Stimulated activated naive CD8-positive, alpha-beta T cell treated with anti-CD3 and anti-CD28 coated beads, Interleukin-15, Interleukin-2, amounts not matched to agents 100 U/mL and 50 U/mL, for 24 hours (primary cell): ENCODE data around the gene FAM219B.
A peak's percentile ranks its signal among the peaks of the same experiment; 100 is the strongest.
"Not testable (repeated sequence)": the region's sequence is repeated elsewhere in the genome, so short reads cannot be mapped to it uniquely, and the experiment has no call there.

Experiments used
- ATAC-seq: fragments of 150-1000 bp; cut with Tn5 transposase; one replicate; pipeline ENCODE4 v1.10.0; 2021
- DNase-seq: peaks from one replicate; pipeline ENCODE4 v3.0.0; 2021

Gene FAM219B, protein sequence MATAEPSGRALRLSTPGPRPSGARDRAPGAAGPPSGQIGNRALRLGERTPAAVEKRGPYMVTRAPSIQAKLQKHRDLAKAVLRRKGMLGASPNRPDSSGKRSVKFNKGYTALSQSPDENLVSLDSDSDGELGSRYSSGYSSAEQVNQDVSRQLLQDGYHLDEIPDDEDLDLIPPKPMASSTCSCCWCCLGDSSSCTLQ

GRCh38 chr15:74906450-74907162 is at the start of gene FAM219B:
Gene FAM219B, minus strand, starts transcription at chr15:74906851. Its CDS starts 51 bp downstream, at chr15:74906800.
- ATAC-seq (peak; percentile 91), DNase-seq (peak; percentile 87)

GRCh38 chr15:74955796-74956647 is 49.4 kb upstream of the FAM219B start:
- DNase-seq (peak; percentile 80), ATAC-seq (peak; percentile 25)

DNA sequence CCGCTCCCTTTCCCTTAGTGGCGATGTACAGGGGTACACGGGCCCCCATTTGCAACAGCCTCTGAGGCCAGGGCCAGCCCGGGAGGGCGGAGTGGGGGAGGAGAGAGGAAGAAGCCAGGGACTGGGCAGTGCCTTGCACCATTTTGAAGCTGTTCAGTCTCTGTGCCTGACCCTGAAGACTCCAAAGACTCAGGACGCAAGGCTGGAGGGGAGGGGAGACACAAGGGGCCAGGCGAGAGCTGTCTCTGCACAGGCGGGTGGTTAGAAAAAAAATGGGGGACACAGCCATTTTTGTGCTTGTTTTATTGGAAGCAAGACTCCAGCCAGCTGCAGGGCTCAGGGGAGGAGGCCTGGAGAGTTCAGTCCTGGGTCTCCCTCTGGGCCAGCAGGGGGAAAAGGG is 48.4 kb upstream of the FAM219B start:
- ATAC-seq: no peak
- DNase-seq: no peak

GRCh38 chr15:74954515-74954914 is 47.9 kb upstream of the FAM219B start:
- DNase-seq (peak; percentile 10), ATAC-seq (no peak)

GRCh38 chr15:74951006-74951405 is 44.4 kb upstream of the FAM219B start:
- ATAC-seq: no peak
- no peak for DNase-seq

- peak; percentile 83 for DNase-seq
- ATAC-seq: peak; percentile 78
These were observed 43.6 kb upstream of the FAM219B start for GRCh38 chr15:74950078-74950908.

GRCh38 chr15:74937590-74938371 is 31.1 kb upstream of the FAM219B start, which contains the start of gene COX5A:
Gene COX5A, minus strand, starts transcription at chr15:74938073. Its CDS starts 59 bp downstream, at chr15:74938014.
- DNase-seq (peak; percentile 92), ATAC-seq (peak; percentile 96)

- ATAC-seq: peak; percentile 5
- no peak for DNase-seq
These were observed 30.6 kb upstream of the FAM219B start for GRCh38 chr15:74937272-74937589.

DNA sequence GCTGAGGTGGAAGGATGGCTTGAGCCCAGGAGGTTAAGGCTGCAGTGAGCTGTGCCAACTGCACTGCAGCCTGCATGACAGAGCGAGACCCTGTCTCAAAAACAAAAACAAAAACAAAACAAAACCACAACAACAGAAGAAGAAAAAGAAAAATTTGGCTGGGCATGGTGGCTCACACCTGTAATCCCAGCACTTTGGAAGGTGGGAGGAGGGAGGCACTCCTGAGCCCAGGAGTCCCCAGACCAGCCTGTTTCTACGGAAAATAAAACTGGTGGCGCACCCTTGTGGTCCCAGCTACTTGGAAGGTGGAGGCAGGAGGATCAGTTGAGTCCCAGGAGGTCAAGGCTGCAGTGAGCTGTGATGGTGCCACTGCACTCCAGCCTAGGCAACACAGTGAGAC is 28.5 kb upstream of the FAM219B start:
- ATAC-seq, DNase-seq: not testable (repeated sequence)

- ATAC-seq (no peak), DNase-seq (no peak)
These were observed 26.9 kb upstream of the FAM219B start for GRCh38 chr15:74933573-74933972.

DNA sequence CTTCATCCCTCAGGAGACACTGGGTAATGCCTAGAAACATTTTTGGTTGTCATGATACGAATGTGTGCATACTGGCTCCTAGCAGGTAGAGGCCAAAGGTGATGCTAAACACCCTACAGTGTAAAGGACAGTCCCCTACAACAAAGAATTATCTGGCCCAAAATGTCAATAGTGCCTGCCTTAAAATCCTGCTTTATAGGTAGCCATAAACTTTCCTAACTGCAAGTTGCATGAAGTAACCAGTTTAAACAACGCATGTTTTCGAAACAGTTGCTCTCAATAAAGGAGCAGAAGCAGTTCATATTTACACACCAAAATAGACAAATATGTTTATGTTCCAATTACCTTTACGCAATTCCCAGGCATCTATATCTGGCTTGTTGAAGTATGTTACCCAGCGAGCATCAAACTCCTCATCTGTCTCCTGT is 22.1 kb upstream of the FAM219B start:
- no peak for DNase-seq
- no peak for ATAC-seq

DNA sequence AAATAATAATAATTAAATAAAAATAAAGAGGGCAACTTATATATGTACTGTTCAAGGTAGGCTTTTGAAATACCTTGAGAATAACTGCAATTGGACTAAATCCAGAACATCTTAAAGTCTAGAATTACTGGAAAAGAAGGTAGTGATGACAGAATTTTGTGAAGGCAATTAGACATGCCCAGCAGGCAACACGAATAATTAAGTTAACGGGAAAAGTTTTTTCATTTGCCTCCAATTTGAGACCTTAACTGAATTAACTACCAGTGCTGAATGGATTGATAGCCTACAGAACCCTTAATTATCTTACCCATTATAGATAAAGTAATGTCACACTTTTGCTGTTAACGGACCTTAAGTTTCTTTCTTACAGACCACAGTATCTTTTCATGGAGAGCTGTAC is 17.9 kb upstream of the FAM219B start:
- ATAC-seq (no peak), DNase-seq (no peak)

DNA sequence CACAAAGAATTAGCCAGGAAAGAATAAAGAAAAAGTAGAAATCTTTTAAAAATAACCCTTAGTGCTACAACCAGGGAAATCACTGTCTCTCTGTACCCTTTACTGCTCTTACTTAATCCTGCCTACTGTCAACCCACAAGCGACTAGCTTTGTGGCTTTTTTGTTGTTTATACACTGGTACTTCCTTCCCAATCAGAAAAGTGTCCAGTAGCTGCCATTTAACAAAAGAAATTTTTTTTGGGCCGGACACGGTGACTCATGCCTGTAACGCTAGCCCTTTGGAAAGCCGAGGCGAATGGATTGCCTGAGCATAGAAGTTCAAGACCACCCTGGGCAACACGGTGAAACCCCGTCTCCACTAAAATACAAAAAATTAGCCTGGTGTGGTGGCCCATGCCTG is 13.8 kb upstream of the FAM219B start:
- ATAC-seq: no peak
- no peak for DNase-seq

GRCh38 chr15:74917676-74918075 is 11.0 kb upstream of the FAM219B start:
- DNase-seq (no peak), ATAC-seq (no peak)

GRCh38 chr15:74913799-74914198 is 7.1 kb upstream of the FAM219B start:
- not testable (repeated sequence) for ATAC-seq, DNase-seq

DNA sequence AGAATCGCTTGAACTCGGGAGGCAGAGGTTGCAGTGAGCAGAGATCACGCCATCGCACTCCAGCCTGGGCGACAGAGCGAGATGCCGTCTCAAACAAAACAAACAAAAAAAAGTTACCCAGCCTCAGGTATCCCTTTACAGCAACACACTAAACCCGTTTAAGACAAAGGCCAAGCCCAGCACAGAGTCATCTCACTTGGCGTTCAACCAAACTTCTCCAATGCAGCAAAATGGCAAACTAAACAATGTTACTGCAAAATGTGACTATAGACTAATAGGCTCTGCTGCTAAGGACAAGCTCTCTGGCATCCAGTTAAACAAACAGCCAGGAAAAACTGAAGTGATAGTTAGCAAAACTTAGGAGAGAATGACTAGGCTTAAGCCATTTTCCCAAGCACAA is 6.4 kb upstream of the FAM219B start:
- ATAC-seq (no peak), DNase-seq (no peak)

DNA sequence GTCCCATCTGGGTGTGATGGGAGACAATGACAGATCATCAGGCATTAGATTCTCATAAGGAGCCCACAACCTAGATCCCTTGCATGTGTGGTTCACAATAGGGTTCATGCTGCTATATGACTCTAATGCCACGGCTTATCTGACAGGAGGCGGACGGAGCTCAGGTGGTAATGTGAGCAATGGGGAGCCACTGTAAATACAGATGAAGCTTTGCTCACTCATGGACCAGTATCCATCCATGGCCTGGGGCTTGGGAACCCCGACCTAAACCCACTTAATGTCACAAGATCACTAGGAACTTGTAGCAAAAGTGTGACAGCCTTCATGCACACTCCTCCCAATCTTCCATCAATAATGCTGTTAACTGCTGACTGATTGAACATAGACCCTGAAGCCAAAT is 2.0 kb upstream of the FAM219B start:
- ATAC-seq (no peak), DNase-seq (no peak)

DNA sequence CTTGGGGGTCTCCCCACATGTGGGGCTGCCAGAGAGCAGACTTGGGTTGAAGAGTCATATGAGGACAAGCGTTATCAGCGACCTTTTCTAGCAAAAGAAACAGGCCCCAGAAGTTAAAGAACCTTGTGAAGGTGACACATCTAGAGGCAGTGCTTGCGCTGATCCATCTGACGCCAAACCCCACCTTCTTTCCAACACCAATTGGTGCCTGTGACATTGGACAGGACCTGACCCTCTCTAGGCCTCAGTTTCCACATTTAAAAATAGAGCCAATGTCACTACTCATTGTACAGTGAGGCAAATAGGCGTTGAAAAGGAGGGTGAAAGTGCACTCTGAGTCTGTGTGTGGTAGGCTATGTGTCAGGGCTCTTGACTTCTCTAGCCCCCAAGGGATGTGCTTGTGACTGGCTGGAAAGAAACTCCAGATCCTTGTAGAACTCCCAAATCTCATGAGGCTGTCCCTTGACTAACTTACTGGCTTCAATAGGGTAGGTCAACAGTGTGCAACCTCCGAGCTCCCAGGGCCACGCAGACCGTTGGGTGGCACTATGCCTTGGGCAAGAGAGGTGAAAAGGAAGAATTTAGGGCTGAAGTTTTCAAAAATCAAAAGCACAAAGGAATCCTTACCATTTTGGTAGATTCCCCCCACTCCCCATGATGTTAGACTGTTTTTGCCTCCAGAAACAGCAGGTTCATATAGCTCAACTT is 666 bp upstream of the FAM219B start:
- DNase-seq: no peak
- ATAC-seq: no peak

DNA sequence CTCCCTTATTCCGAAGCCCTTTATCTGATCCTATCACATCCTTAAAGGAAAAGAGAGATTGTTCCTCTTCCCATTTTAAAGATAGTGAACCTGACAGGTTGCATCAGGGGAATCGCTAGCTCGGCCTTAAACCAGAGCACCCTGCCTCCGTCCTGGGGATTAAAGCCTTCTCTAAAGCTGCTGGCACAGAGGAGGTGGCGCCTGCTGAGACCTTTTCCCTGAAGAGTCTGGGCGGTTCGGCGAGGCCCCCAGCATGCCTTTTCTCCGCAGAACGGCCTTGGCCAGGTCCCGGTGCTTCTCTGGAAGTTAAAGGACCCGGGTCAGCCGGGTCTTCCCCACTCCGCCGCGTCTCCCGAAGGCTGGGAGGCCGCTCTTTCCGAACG is 593 bp downstream of the FAM219B start:
- peak; percentile 43 for DNase-seq
- peak; percentile 31 for ATAC-seq

DNA sequence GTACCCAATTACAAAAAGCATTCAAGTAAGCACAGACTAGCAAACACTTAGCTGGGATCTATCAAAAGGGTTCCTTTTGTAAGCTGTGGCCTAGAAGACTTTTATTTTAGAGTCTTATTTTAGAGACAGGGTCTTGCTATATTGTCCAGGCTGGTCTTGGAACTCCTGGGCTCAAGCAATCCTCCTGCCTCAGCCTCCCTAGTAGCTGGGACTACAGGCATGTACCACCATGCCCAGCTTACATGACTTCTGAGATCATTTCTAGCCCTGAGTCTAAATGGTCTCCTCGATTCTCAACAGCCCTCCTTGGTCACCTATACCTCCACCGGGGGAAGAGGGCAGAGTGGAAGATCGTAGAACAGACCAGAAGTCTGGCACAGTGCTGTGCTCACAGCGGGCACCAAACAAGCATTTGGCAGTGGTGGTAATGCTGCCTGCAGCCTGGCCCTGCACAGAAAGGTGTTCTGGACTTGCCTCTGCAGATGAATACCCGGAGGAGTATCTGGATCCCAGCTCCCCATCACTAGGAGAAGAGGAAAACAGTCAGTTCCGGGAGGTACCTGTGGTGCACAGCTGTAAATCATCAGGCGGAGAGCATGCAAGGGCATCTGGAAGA is 2.4 kb downstream of the FAM219B start:
- no peak for DNase-seq
- ATAC-seq: no peak
